Measurements from ENCODE around the gene ZNF175.

ZNF175 gene

GRCh38 chr19:51637362-51637978 lies 66.4 kb downstream of the ZNF175 start:
- DNase-seq = no peak

- no peak for DNase-seq
These were observed 68.8 kb downstream of the ZNF175 start for GRCh38 chr19:51639916-51640315.

GRCh38 chr19:51640386-51640785 lies 69.3 kb downstream of the ZNF175 start:
- no peak for DNase-seq

GRCh38 chr19:51641648-51642047 lies 70.6 kb downstream of the ZNF175 start:
- DNase-seq = no peak

Measured in NCI-H524 (cell line).